ENCODE measurements around the gene TLE5.

The TLE5 gene
- total RNA-seq: 269 to 408 (median 360) reads per million in 4 donors

GRCh38 chr19:3062165-3063105, at the start of gene TLE5:
Gene TLE5 (minus strand): TSS chr19:3062495. CDS start chr19:3062200, 295 bp downstream.
- DNase-seq: peak; percentile 60 to 79 (median 64)

GRCh38 chr19:3111586-3112247, 49.4 kb upstream of the TLE5 start:
- DNase-seq: no peak

- peak in 1 of 5 donors; percentile 35 for DNase-seq
Measured at GRCh38 chr19:3110126-3110825, 48.0 kb upstream of the TLE5 start.

- no peak for DNase-seq
Measured at GRCh38 chr19:3109491-3109890, 47.2 kb upstream of the TLE5 start.

- DNase-seq: peak; percentile 34 to 67 (median 57)
Measured at GRCh38 chr19:3108775-3109174, 46.5 kb upstream of the TLE5 start.

GRCh38 chr19:3107658-3108057, 45.4 kb upstream of the TLE5 start:
- DNase-seq: no peak

- no peak for DNase-seq
Measured at GRCh38 chr19:3106509-3107141, 44.3 kb upstream of the TLE5 start.

GRCh38 chr19:3105641-3106508, 43.6 kb upstream of the TLE5 start:
- no peak for DNase-seq

GRCh38 chr19:3104708-3104983, 42.4 kb upstream of the TLE5 start:
- DNase-seq: no peak

GRCh38 chr19:3102239-3103140, 40.2 kb upstream of the TLE5 start:
- DNase-seq: no peak

GRCh38 chr19:3100747-3101730, 38.7 kb upstream of the TLE5 start:
- DNase-seq: no peak

GRCh38 chr19:3100331-3100730, 38.0 kb upstream of the TLE5 start:
- no peak for DNase-seq

GRCh38 chr19:3099347-3100145, 37.3 kb upstream of the TLE5 start:
- DNase-seq: no peak

GRCh38 chr19:3098515-3099346, 36.4 kb upstream of the TLE5 start:
- DNase-seq: peak in 1 of 5 donors; percentile 23

- no peak for DNase-seq
Measured at GRCh38 chr19:3098141-3098514, 35.8 kb upstream of the TLE5 start.

GRCh38 chr19:3097442-3097871, 35.2 kb upstream of the TLE5 start:
- no peak for DNase-seq

- DNase-seq: no peak
Measured at GRCh38 chr19:3096902-3097326, 34.6 kb upstream of the TLE5 start.
